Endometrium (tissue), 2 donors: ENCODE results near the gene CELF2.

Source experiments
- FAIRE-seq: peaks from 2 replicates; lab custom pipeline; 2012; peaks lifted over from hg19 to GRCh38; lab: Jason Lieb, UNC
- donor health status: control.
- donor health status: control.

CELF2 gene

DNA sequence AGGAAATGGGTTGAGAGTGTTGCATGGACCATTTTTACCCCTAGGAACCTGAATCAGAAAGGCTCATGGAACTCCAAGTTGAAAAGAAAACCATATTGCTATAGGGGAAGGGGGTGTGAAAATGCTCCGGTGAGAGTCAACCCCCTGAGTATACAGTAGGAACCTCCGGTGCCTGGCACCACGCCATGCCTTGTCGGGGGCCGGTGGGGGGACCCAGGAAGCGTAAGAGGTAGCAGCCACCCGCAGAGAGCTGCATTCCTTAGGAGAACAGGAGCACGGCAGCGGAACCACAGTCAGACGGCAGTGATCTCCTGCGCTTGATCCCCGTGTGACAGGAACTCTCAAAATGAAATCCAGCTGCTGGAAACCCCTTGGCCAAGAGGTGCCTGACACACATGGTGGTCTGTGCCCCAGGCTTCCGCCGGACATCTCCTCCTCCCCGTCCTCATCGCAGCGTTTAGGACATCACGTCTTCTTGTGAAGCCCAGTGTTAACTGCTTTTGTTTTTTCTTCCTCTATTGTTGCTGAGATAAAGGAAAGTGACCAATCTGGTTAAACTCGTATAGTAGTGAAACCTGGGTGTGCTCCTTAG is 186.8 kb downstream of the CELF2 start:
- FAIRE-seq, result no peak

DNA sequence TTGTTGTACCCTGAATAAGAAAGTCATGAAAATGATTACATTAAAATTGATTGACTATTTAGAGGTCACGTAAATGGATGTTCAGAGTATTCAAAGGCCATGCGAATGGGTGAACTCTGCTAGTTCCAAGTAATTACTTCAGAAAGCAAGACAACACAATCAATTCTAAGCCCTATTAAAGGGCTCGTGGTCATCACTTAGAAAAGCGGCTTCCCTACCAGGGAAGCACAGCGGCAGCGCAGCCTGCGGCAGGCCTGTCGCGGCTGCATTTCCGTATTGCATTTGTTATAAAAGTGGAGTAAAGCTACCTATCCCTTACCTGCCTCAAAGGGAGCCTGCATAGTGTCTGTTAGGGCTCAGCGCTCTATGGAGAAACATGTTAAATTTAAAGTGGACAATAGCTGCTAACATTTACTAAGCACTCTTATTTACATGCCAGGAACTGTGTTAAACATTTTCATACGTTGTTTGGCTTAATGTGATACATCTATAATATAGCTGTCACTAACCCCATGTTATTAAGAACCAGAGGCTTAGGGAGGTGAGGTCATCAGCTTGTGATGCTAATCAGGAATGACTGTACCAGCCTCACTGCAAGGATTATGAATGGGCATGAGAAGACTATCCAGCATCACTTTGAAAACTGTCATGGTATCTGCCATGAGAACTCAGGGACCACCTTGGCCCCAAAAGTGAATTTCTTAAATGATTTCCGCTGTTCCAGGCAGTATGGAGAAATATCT is 187.5 kb downstream of the CELF2 start:
- no peak for FAIRE-seq

GRCh38 chr10:11206676-11207559 is 189.2 kb downstream of the CELF2 start:
- no peak for FAIRE-seq

GRCh38 chr10:11207560-11207844 is 189.8 kb downstream of the CELF2 start:
- FAIRE-seq, result no peak

GRCh38 chr10:11208243-11208642 is 190.6 kb downstream of the CELF2 start:
- no peak for FAIRE-seq

DNA sequence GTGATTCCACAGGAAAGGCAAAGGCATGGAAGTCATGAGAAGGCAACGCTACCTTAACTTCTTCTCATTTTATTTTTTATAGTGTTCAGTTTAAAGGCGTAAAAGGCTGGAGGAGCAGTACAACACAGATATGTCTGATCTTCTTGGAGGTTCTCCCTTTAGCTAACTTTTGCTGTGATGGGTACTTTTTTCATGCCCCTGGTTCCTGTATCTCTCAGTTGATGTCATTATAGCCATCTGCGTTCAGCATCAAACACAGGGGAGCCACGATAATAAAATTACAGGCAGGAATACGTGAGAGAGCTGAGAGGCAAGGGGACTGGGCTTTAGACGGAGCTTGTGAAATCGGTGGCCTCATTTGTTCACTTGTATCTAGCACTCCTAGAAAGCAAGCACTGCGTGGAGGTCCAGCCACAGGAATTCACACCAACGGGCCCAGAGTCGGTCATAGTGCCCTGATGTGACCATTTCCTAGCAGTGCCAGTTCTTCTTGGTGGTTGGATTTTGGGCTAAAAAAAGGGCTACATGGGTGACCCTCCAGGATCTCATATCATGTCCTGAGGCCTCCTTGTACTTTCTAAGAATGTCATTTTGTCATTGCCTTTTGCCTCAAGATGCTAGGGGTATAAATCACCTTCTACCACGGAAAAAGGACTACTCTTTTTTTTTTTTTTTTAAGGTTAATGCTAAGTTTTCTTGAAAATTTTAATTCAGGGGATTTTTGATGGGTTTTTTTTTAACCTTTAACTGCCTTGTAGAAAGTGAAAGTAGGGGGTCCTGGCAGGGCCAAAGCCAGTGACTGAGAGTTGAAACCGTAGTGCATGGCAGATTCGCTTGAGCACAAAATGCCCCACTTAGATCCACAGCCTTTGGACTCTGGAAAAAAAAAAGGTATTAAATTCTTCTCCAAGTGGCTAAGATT is 191.5 kb downstream of the CELF2 start:
- no peak for FAIRE-seq

DNA sequence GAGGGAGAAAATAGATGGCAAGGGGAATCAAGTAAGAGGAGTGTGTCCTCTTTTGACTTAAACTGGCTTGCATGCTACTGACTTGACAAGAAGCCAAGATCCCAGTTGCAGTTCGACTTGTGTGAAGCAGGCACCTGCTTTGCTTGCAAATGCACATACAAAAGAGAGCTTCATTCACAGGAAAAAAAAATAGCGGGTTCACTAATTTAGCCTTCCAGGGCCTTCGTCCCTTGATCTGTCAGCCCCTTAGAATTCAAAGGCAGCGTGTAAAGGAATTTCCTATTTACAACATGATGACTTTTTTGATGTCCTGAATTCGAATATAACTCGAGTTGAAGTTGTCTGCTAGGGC is 192.1 kb downstream of the CELF2 start:
- FAIRE-seq, result no peak

- FAIRE-seq, result no peak
Observed at GRCh38 chr10:11210211-11210922, 192.7 kb downstream of the CELF2 start.

DNA sequence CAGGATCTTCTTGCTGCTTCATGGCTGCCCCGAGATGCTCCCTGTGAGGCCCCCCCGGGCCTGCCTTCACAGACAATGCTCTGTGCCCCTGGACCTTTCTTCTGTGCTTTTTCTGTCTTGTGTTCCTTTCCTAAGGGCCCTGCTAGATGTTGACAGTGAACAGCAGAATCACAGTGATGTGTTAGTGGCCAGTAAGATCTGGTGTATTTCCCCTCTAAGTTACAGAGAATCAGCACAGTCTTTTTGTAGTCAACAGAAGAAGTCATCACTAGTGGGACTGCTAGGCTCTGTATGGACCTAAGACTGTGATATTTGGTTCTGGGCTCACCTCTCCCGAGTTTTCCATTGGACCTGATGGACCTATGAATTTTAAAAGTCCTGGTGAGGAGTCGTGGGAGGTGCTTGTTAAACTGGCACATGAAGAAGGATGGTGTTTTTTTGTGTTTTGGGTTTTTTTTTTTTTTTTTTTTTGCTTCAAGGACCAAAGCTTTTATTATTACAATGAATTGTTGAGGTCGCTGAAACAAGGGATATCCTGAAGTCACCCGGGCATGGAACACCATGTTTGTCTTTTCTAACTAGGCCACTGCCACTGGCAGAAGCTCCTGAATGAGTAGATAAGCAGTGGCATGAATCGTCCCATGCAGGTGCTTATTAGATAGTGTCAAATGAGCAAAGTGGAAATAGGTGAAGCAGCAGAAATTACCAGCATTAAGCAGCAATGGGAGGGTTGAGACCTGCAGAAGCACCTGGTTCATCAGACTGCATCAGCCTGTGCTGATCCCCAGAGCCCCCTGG is 194.8 kb downstream of the CELF2 start:
- FAIRE-seq, result no peak

- FAIRE-seq, result no peak
Observed at GRCh38 chr10:11213137-11213536, 195.5 kb downstream of the CELF2 start.

DNA sequence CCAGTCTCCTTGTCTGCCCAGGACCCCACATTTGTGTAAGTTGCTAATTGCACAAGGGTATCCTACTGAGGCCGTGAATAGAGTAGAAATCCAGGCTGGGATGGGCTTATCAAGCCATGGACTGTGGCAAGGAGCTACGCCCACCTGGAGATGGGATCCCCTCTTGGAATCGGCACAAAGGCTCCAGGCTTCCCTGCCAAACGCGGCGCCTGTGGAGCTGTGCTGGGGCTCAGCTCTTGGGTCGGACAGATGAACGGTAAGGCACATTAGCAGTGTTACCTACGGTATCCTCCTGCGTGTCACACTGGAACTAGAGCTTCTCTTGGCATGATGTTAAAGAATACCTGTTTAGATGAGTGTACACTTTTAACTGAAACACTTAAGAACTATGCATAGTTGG is 196.7 kb downstream of the CELF2 start:
- no peak for FAIRE-seq

DNA sequence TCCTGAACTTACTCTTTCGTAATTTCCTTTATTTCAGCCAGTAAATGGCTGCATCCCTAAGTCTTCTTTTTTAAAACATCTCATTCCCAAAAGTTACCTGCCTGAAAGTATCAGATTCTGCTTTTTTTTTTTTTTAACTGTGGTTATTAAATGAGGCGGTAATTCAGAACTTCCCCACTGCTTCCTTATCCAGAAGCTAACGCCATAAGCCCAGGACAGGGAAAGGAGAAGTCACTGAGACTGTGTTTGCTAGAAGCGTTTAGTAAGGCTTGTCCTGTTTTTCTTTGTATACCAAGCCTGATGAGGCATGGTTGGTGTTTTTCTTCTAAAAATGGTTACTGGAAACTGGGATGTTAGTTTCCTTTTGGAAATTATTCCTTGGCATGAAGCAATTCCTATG is 197.8 kb downstream of the CELF2 start:
- no peak for FAIRE-seq

GRCh38 chr10:11217521-11217920 is 199.8 kb downstream of the CELF2 start:
- no peak for FAIRE-seq

DNA sequence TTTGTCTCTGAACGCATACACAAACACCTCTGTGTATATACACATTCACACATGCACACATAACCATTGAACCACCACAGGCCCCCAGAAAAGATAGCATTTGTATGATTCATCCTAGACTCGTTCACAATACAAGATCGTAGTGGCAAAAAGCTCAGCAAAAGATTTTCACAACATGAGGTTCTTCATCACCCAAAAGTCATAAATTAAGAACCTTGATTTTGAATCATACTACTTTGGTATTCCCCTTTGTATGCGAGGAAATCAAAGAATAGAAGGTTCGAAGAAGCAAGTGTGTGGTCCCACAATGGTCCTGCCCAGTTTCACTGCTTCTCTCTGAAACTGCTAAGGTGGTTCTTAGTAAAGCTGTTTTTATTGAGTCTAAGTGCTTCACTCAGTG is 200.7 kb downstream of the CELF2 start:
- FAIRE-seq, result no peak

GRCh38 chr10:11219431-11219830 is 201.8 kb downstream of the CELF2 start:
- no peak for FAIRE-seq

DNA sequence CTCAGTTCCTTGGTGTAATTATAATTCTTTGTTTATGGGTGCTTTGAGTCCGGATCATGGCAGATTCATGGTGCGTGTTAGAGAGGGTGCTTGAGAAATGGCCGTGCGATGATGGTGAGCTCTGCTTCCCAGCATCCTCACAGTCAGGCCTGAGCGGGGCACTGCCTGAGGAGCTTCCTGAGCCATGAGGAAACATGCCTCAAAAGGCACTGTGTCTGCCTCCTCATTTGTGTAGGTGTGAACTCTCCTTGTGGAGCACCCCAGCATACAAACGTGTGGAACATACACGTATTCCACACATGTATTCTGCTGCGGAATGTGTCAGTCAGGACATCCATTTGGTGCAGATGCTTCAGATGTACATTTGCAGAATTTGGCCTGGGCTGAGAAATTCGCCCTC is 205.4 kb downstream of the CELF2 start:
- FAIRE-seq, result no peak

GRCh38 chr10:11223507-11224140 is 206.0 kb downstream of the CELF2 start:
- no peak for FAIRE-seq

- FAIRE-seq, result no peak
Observed at GRCh38 chr10:11224321-11224720, 206.6 kb downstream of the CELF2 start.

DNA sequence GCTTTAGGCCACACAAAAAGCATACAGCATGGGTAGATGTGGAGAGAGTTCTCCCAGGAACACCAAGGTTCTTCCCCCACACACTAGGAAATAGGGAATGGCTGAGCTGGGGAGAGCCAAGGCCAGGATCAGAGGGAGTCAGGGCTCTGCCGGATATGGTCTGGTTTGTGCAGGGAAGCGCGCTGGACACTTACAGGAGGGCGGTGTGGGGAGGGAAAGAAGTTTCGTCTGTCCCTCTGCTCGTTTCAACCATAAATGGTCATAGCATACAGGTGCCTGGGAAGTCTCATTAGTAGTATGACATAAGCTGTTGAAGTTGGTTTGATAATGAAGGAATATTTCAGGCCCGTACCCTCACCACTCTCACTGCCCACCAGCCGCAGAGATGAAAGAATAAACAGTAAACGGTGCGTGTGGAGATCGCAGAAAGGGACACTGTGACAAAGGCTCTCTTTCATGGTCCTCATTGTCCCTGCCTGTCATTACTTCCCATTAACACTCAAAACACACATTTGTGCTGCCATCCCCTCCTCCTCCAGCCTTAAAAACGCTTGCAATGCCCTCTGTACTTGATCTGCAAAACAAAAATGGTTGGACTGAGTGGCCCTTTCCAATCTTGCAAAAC is 207.2 kb downstream of the CELF2 start:
- FAIRE-seq, result no peak

- FAIRE-seq, result no peak
Observed at GRCh38 chr10:11225935-11226334, 208.3 kb downstream of the CELF2 start.
